Trophoblast cell (in vitro differentiated cells and primary cell): ENCODE results near the gene PRKCE.

Experiments
- DNase-seq, 2 donors: peaks; one replicate each; pipeline ENCODE4 v3.0.0-alpha.2; 2016
- H2AFZ ChIP-seq: 2 replicates; pipeline ENCODE4 v1.6.1; 2013; ENCODE audit warnings: low read length, moderate library complexity, mild to moderate bottlenecking; ENCODE audit not compliant: insufficient read depth, poor library complexity
- H2AK5ac ChIP-seq: 2 replicates; pipeline ENCODE4 v1.6.1; 2013; ENCODE audit warnings: mild to moderate bottlenecking, low read length
- H2BK120ac ChIP-seq: 2 replicates; pipeline ENCODE4 v1.6.1; 2013; ENCODE audit warnings: low read length, mild to moderate bottlenecking, moderate library complexity; ENCODE audit not compliant: insufficient read depth, poor library complexity
- H2BK12ac ChIP-seq: 2 replicates; pipeline ENCODE4 v1.6.1; 2013; ENCODE audit warnings: mild to moderate bottlenecking, low read length, moderate library complexity
- H2BK5ac ChIP-seq: 2 replicates; pipeline ENCODE4 v1.6.1; 2013; ENCODE audit warnings: low read length, low read depth, moderate library complexity, mild to moderate bottlenecking; ENCODE audit not compliant: poor library complexity
- H3K14ac ChIP-seq: 2 replicates; pipeline ENCODE4 v1.6.1; 2013; ENCODE audit warnings: mild to moderate bottlenecking, low read length
- H3K18ac ChIP-seq: 2 replicates; pipeline ENCODE4 v1.6.1; 2013; ENCODE audit warnings: mild to moderate bottlenecking, low read length
- H3K23ac ChIP-seq: 2 replicates; pipeline ENCODE4 v1.6.1; 2013; ENCODE audit warnings: low read length
- H3K27ac ChIP-seq: 2 replicates; pipeline ENCODE4 v1.5.1; 2013; ENCODE audit warnings: low read depth, mild to moderate bottlenecking, inconsistent platforms, low read length, moderate library complexity
- H3K27me3 ChIP-seq: 2 replicates; pipeline ENCODE4 v1.6.1; 2013; ENCODE audit warnings: inconsistent platforms, mild to moderate bottlenecking, low read length, moderate library complexity; ENCODE audit not compliant: insufficient read depth
- H3K36me3 ChIP-seq, 2 experiments: 1 replicate in 1 of 2; 2 replicates in 1 of 2; pipeline ENCODE4 v1.6.1; 2013; ENCODE audit warnings: low read length in 2 of 2, mild to moderate bottlenecking in 2 of 2, moderate library complexity in 1 of 2; ENCODE audit not compliant: insufficient read depth in 2 of 2, control insufficient read depth in 1 of 2
- H3K4ac ChIP-seq: 2 replicates; pipeline ENCODE4 v1.6.1; 2013; ENCODE audit warnings: low read depth, mild to moderate bottlenecking, low read length, moderate library complexity
- H3K4me1 ChIP-seq, 2 experiments: 1 replicate in 1 of 2; 2 replicates in 1 of 2; pipeline ENCODE4 v1.6.1; 2013; ENCODE audit warnings: low read length in 2 of 2, mild to moderate bottlenecking in 2 of 2, moderate library complexity in 1 of 2; ENCODE audit not compliant: insufficient read depth in 2 of 2, control insufficient read depth in 1 of 2
- H3K4me2 ChIP-seq: 2 replicates; pipeline ENCODE4 v1.6.1; 2013; ENCODE audit warnings: inconsistent platforms, mild to moderate bottlenecking, low read length, moderate library complexity
- H3K4me3 ChIP-seq: 2 replicates; pipeline ENCODE4 v1.5.1; 2013; ENCODE audit warnings: mild to moderate bottlenecking, low read depth, low read length, inconsistent platforms
- H3K79me1 ChIP-seq: one replicate; pipeline ENCODE4 v1.6.1; 2013; ENCODE audit warnings: low read length
- H3K79me2 ChIP-seq: 2 replicates; pipeline ENCODE4 v1.6.1; 2013; ENCODE audit warnings: low read length, mild to moderate bottlenecking; ENCODE audit not compliant: control insufficient read depth, insufficient read depth, poor library complexity
- H3K9ac ChIP-seq: 2 replicates; pipeline ENCODE4 v1.6.1; 2013; ENCODE audit warnings: mild to moderate bottlenecking, low read length
- H3K9me3 ChIP-seq: 2 replicates; pipeline ENCODE4 v1.6.1; 2013; ENCODE audit warnings: low read depth, mild to moderate bottlenecking, control low read depth, inconsistent platforms, low read length; ENCODE audit not compliant: insufficient read depth
- H4K12ac ChIP-seq: 2 replicates; pipeline ENCODE4 v1.6.1; 2013; ENCODE audit warnings: low read depth, mild to moderate bottlenecking, low read length, moderate library complexity
- H4K8ac ChIP-seq: 2 replicates; pipeline ENCODE4 v1.6.1; 2013; ENCODE audit warnings: low read depth, mild to moderate bottlenecking, low read length, moderate library complexity
- H4K91ac ChIP-seq: one replicate; pipeline ENCODE4 v1.6.1; 2013; ENCODE audit warnings: low read depth, mild to moderate bottlenecking, low read length, moderate library complexity
- WGBS: extraction: QIAGEN DNeasy Blood & Tissue Kit; methylation state at CpG from one replicate; pipeline ENCODE4 v1.1.7; 2013; ENCODE audit warnings: missing lambda C conversion rate; ENCODE audit not compliant: insufficient read length, insufficient coverage; ENCODE audit errors: extremely low coverage; 5-methylcytosine and 5-hydroxymethylcytosine counted together

Gene PRKCE

DNA sequence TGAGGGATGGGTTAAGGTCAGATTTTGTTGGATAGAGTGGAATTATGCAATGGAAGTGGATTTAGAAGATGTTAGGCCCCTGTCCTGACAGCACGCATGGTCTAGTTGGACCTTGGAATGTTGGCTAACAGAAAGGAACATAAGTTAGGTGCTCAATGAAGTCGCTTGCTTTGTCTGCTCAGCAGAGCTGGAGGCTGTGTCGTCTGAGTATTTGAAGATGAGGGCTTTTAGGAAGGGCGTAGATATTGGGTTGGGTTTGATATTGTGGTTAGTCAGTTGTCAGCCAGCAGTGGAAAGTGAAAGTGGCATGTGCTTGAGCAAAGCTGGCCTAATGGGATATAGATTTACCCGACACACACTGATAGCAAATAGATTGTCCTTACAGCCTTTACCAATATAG is 239.3 kb downstream of the PRKCE start:
- Histone ChIP-seq H3K36me3 (no peaks in the 10 kb centered on the region), H3K18ac (no peak overlapping the region), H3K27me3 (no peaks in the 10 kb centered on the region), H3K9ac (no peak overlapping the region), H2AK5ac (no peak overlapping the region), H3K4ac (no peak overlapping the region), H3K4me3 (no peak overlapping the region), H3K4me2 (no peak overlapping the region), H2BK120ac (no peak overlapping the region), H3K23ac (no peak overlapping the region), H2BK12ac (no peak overlapping the region), H4K12ac (no peak overlapping the region), H2AFZ (no peak overlapping the region), H3K79me2 (no peaks in the 10 kb centered on the region), H2BK5ac (no peak overlapping the region), H4K8ac (no peak overlapping the region), H3K4me1 (peaks cover 12 to 15% of the 10 kb centered on the region in 2 experiments), H3K9me3 (no peaks in the 10 kb centered on the region), H4K91ac (no peak overlapping the region), H3K14ac (no peak overlapping the region), H3K27ac (no peak overlapping the region), H3K79me1 (no peaks in the 10 kb centered on the region)
- no peak for DNase-seq
- WGBS: 100% methylated on average over 1 of the region's 5 CpGs

DNA sequence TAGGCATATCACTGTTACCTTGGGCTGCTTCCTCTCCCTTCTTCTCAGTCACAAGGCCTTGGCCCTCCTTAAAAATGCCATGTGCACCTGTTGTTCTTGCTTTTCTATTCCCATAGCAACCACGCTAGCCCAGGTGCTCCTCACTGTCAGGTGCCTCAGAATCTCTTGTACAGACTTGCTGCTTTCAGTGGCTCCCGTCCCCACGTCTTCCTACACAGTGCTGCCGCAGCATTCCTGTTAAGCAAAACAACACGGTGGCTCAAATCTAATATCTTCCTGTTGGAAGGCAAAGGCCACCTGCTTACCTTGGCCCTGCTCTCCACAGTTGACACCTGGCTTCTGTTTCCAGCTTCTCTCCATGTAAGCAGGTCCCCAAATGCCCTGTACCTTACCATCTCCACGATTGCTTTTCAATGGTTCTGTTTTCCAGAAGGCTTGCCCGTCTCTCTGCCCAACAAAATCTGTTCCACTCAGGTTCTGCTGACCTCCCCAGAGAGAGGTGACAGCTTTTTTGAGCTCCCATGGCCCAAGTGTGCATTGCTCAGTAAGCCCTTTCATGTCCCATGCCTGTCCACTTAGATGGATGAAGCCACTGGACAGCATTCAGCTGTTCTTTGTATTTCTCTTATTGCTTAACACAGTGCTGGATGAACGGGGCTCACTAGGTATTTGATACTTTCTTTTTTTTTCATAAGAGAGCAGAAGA is 240.4 kb downstream of the PRKCE start:
- no peaks in the 10 kb centered on the region for H3K79me2 ChIP-seq
- no peaks in the 10 kb centered on the region for H3K79me1 ChIP-seq
- no peak overlapping the region for H2BK12ac ChIP-seq
- H3K23ac ChIP-seq: no peak overlapping the region
- no peak overlapping the region for H4K12ac ChIP-seq
- DNase-seq: no peak
- peaks cover 7 to 10% of the 10 kb centered on the region in 2 experiments for H3K4me1 ChIP-seq
- no peak overlapping the region for H3K4me2 ChIP-seq
- no peak overlapping the region for H3K4me3 ChIP-seq
- no peak overlapping the region for H2BK5ac ChIP-seq
- H3K4ac ChIP-seq: no peak overlapping the region
- no peak overlapping the region for H4K8ac ChIP-seq
- no peak overlapping the region for H2AK5ac ChIP-seq
- H3K18ac ChIP-seq: no peak overlapping the region
- H3K27ac ChIP-seq: no peak overlapping the region
- H2BK120ac ChIP-seq: no peak overlapping the region
- no peak overlapping the region for H3K9ac ChIP-seq
- no peak overlapping the region for H3K14ac ChIP-seq
- H2AFZ ChIP-seq: no peak overlapping the region
- no peaks in the 10 kb centered on the region for H3K27me3 ChIP-seq
- H4K91ac ChIP-seq: no peak overlapping the region
- no peaks in the 10 kb centered on the region for H3K36me3 ChIP-seq
- no peaks in the 10 kb centered on the region for H3K9me3 ChIP-seq
- no CpG with 5 or more reads among the region's 8 CpGs for WGBS

DNA sequence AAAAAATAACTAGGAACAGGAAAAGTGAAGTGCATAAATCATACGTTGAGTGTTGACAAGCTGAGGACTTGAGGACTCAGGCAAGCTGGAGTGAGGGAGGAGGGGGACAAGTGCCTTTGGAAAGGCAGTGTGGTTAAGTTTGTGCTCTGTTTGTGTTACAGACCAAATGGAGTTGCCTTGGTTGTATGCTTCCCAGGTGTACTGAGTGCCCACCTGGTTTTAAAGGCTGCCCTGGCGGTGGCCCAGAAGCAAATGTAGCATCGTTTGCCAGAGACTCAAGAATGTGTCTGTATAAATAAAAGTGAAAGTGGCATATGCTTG is 240.9 kb downstream of the PRKCE start:
- no peak overlapping the region for H2BK120ac ChIP-seq

DNA sequence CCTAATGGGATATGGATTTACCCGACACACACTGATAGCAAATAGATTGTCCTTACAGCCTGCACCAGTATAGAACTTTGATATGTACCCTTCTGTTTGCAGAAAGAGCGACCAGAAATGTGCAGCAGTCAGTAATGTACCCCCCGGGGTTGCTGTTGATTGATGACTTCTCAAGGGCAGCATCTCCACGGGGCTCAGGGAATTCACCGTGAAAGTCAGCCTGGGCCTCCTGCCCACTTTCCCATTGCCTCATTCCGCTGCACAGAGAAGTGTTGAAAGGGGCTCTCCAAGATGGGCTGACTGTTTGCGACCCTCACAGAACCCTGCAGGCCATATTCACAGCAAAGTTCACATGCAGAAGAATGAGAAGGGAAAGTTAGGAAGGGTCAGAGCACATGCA is 241.3 kb downstream of the PRKCE start:
- Histone ChIP-seq H3K9ac (no peak overlapping the region), H3K79me2 (no peaks in the 10 kb centered on the region), H3K27ac (no peak overlapping the region), H3K4ac (no peak overlapping the region), H3K9me3 (no peaks in the 10 kb centered on the region), H2AFZ (no peak overlapping the region), H3K18ac (no peak overlapping the region), H3K27me3 (no peaks in the 10 kb centered on the region), H4K8ac (no peak overlapping the region), H3K14ac (no peak overlapping the region), H4K12ac (no peak overlapping the region), H3K4me3 (no peak overlapping the region), H3K79me1 (no peaks in the 10 kb centered on the region), H4K91ac (no peak overlapping the region), H3K4me2 (no peak overlapping the region), H2BK5ac (no peak overlapping the region), H3K23ac (no peak overlapping the region), H3K36me3 (no peaks in the 10 kb centered on the region), H3K4me1 (peaks cover 0 to 3% of the 10 kb centered on the region in 2 experiments), H2BK12ac (no peak overlapping the region), H2AK5ac (no peak overlapping the region), H2BK120ac (no peak overlapping the region)
- WGBS: no CpG with 5 or more reads among the region's 7 CpGs
- no peak for DNase-seq

More for the DNA sequence above, 240.9 kb downstream of the PRKCE start:
- H3K79me2 ChIP-seq: no peaks in the 10 kb centered on the region
- no peak overlapping the region for H2BK12ac ChIP-seq
- DNase-seq: no peak
- H3K79me1 ChIP-seq: no peaks in the 10 kb centered on the region
- no peak overlapping the region for H4K8ac ChIP-seq
- no peak overlapping the region for H3K4ac ChIP-seq
- H3K18ac ChIP-seq: no peak overlapping the region
- WGBS: no CpG with 5 or more reads among the region's 3 CpGs
- no peak overlapping the region for H3K14ac ChIP-seq
- no peak overlapping the region for H4K12ac ChIP-seq
- no peak overlapping the region for H2BK5ac ChIP-seq
- no peaks in the 10 kb centered on the region for H3K36me3 ChIP-seq
- H3K27ac ChIP-seq: no peak overlapping the region
- no peak overlapping the region for H2AFZ ChIP-seq
- H3K27me3 ChIP-seq: no peaks in the 10 kb centered on the region
- H3K9ac ChIP-seq: no peak overlapping the region
- H3K4me2 ChIP-seq: no peak overlapping the region
- H3K23ac ChIP-seq: no peak overlapping the region
- H3K9me3 ChIP-seq: no peaks in the 10 kb centered on the region
- no peak overlapping the region for H4K91ac ChIP-seq
- H2AK5ac ChIP-seq: no peak overlapping the region
- H3K4me3 ChIP-seq: no peak overlapping the region
- peaks cover 3 to 6% of the 10 kb centered on the region in 2 experiments for H3K4me1 ChIP-seq
